Measurements from ENCODE around the gene LYVE1. TPM values are rescaled to one million over a fixed set of nuclear protein-coding genes. Genes with fewer than 3 reads are reported as not detected.

Gene LYVE1
- total and polyA plus RNA-seq, 2 of the 13 experiments (the other 11 are each of a cell fraction or from before 2014, with no cell fraction given): 1.2 to 1.4 TPM

DNA sequence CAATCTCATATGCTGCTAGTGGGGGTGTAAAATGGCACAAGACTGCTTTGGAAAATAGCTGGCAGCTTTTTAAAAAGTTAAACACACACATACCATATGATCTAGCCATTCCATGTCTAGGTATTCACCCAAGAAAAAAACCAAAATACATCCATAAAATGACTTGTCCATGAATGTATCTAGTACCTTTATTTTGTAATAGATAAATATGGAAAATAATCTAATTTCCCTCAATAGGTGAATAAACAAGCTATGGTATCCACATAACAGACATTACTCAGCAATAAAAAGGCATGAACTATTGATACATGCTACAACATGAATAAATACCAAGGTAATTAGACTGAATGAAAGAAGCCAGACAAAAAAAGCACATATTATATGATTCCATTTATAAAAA, 50.3 kb downstream of the LYVE1 start:
- ATAC-seq (no peak), DNase-seq (ENCODE audit: low spot score) (no peak), FAIRE-seq (no peak)
- no peaks in the 10 kb centered on the region for H3K9me3 ChIP-seq (ENCODE audit: low read length)
- no peaks in the 10 kb centered on the region for H4K20me1 ChIP-seq (ENCODE audit: insufficient read depth, low read length)
- no peak overlapping the region for H3K4me3 ChIP-seq (replicated peaks in 1 of 3; ENCODE audit: insufficient read depth in 1 of 3, low read depth in 2 of 3, low read length in 3 of 3)
- TF ChIP-seq NFE2L1 (CRISPR knock-in tag; IDR thresholded peaks at IDR 0.05; ENCODE audit: borderline replicate concordance): no peak
- no peak for TF ChIP-seq TEAD2 (CRISPR knock-in tag; IDR thresholded peaks at IDR 0.05)
- TF ChIP-seq ZNF790 (CRISPR knock-in tag; IDR thresholded peaks at IDR 0.05; ENCODE audit: borderline replicate concordance): no peak
- no peak for TF ChIP-seq ZNF143 (CRISPR knock-in tag; IDR thresholded peaks at IDR 0.05)
- TF ChIP-seq ZNF253 (CRISPR knock-in tag; IDR thresholded peaks at IDR 0.05; ENCODE audit: borderline replicate concordance): no peak
- TF ChIP-seq ZNF260 (CRISPR knock-in tag; IDR thresholded peaks at IDR 0.05; ENCODE audit: borderline replicate concordance, low read depth): no peak
- no peak for TF ChIP-seq MEF2D (CRISPR knock-in tag; IDR thresholded peaks at IDR 0.05)
- TF ChIP-seq TOPORS (CRISPR knock-in tag; IDR thresholded peaks at IDR 0.05): no peak
- TF ChIP-seq, protein P1, sequence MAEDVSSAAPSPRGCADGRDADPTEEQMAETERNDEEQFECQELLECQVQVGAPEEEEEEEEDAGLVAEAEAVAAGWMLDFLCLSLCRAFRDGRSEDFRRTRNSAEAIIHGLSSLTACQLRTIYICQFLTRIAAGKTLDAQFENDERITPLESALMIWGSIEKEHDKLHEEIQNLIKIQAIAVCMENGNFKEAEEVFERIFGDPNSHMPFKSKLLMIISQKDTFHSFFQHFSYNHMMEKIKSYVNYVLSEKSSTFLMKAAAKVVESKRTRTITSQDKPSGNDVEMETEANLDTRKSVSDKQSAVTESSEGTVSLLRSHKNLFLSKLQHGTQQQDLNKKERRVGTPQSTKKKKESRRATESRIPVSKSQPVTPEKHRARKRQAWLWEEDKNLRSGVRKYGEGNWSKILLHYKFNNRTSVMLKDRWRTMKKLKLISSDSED (CRISPR knock-in tag; IDR thresholded peaks at IDR 0.05): no peak
- no peak for TF ChIP-seq ZFYVE20 (CRISPR knock-in tag; IDR thresholded peaks at IDR 0.05; ENCODE audit: borderline replicate concordance, low read depth)
- no peak for TF ChIP-seq DNMT3B (CRISPR knock-in tag; conservative IDR thresholded peaks at IDR 0.05)
- TF ChIP-seq, protein P2, sequence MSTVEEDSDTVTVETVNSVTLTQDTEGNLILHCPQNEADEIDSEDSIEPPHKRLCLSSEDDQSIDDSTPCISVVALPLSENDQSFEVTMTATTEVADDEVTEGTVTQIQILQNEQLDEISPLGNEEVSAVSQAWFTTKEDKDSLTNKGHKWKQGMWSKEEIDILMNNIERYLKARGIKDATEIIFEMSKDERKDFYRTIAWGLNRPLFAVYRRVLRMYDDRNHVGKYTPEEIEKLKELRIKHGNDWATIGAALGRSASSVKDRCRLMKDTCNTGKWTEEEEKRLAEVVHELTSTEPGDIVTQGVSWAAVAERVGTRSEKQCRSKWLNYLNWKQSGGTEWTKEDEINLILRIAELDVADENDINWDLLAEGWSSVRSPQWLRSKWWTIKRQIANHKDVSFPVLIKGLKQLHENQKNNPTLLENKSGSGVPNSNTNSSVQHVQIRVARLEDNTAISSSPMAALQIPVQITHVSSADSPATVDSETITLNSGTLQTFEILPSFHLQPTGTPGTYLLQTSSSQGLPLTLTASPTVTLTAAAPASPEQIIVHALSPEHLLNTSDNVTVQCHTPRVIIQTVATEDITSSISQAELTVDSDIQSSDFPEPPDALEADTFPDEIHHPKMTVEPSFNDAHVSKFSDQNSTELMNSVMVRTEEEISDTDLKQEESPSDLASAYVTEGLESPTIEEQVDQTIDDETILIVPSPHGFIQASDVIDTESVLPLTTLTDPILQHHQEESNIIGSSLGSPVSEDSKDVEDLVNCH (CRISPR knock-in tag; IDR thresholded peaks at IDR 0.05): no peak
- no peak for TF ChIP-seq ZSCAN12 (CRISPR knock-in tag; IDR thresholded peaks at IDR 0.05)
- no peak for TF ChIP-seq WIZ (CRISPR knock-in tag; IDR thresholded peaks at IDR 0.05)
- TF ChIP-seq SIN3B (IDR thresholded peaks at IDR 0.05; ENCODE audit: low read length): no peak
- TF ChIP-seq SNRNP70 (IDR thresholded peaks at IDR 0.05; ENCODE audit: low read depth, low read length): no peak
- intact Hi-C loops (cut with micrococcal nuclease; ENCODE audit: unreplicated experiment): no loop called here
- H3K9ac ChIP-seq (ENCODE audit: insufficient read depth, low read depth, low read length): no peak overlapping the region
- ChIA-PET POLR2A (no interaction called here), CTCF (ENCODE audit: low intra/inter-chr PET ratio, low total read pairs) (no interaction called here)
- no peaks in the 10 kb centered on the region for H3K4me1 ChIP-seq (ENCODE audit: insufficient read depth, low read length)
- no peak overlapping the region for H2AFZ ChIP-seq (ENCODE audit: low read length)
- in situ Hi-C loops (cut with HindIII; ENCODE audit: extremely low pct_ligation_motif_present, low pct_unique_long_range_greater_than_20kb): no loop called here
- BruUV-seq (replicated peaks): no TSS peak
- no peaks in the 10 kb centered on the region for H3K27me3 ChIP-seq (ENCODE audit: control insufficient read depth in 1 of 2, insufficient read depth in 2 of 2, low read length in 2 of 2)
- no peak overlapping the region for H3K4me2 ChIP-seq (ENCODE audit: low read depth, low read length)
- H3K27ac ChIP-seq (ENCODE audit: extremely low read length, insufficient read depth, low read length): no peak overlapping the region
- peaks cover 0 to 14% of the 10 kb centered on the region in 2 experiments; a peak in 3 of 5 replicates for H3K36me3 ChIP-seq (replicated peaks in 1 of 2; ENCODE audit: control insufficient read depth in 1 of 2, insufficient read depth in 2 of 2, low read length in 2 of 2)
- no peaks in the 10 kb centered on the region for H3K79me2 ChIP-seq (ENCODE audit: insufficient read depth, low read length)

Data from HepG2 (cell line).